SHP77 (cell line): Measurements from ENCODE around the gene CCIN.

Experiments used
- DNase-seq, 2 experiments: peaks; one replicate each; lab custom pipeline; 2025; lab: John Stamatoyannopoulos, UW

Gene CCIN

GRCh38 chr9:36191290-36191645, 22.1 kb downstream of the CCIN start:
- no peak for DNase-seq

- DNase-seq: no peak
These were observed 22.5 kb downstream of the CCIN start for GRCh38 chr9:36191686-36192085.

GRCh38 chr9:36192196-36192595, 23.0 kb downstream of the CCIN start:
- DNase-seq: no peak

- no peak for DNase-seq
These were observed 23.8 kb downstream of the CCIN start for GRCh38 chr9:36193023-36193422.

- DNase-seq: no peak
These were observed 25.3 kb downstream of the CCIN start for GRCh38 chr9:36194326-36195000.

- DNase-seq: no peak
These were observed 35.8 kb downstream of the CCIN start for GRCh38 chr9:36204906-36205547.

- DNase-seq: no peak
These were observed 37.8 kb downstream of the CCIN start for GRCh38 chr9:36207016-36207415.

GRCh38 chr9:36207546-36208012, 38.4 kb downstream of the CCIN start:
- no peak for DNase-seq

GRCh38 chr9:36208521-36209253, 39.5 kb downstream of the CCIN start:
- DNase-seq: no peak

GRCh38 chr9:36210722-36211121, 41.5 kb downstream of the CCIN start:
- DNase-seq: no peak

- DNase-seq: no peak
These were observed 42.3 kb downstream of the CCIN start for GRCh38 chr9:36211510-36211909.

GRCh38 chr9:36213387-36213786, 44.2 kb downstream of the CCIN start:
- no peak for DNase-seq

GRCh38 chr9:36213989-36214388, 44.8 kb downstream of the CCIN start:
- DNase-seq: no peak

- DNase-seq: no peak
These were observed 45.4 kb downstream of the CCIN start for GRCh38 chr9:36214571-36214970.

- no peak for DNase-seq
These were observed 48.2 kb downstream of the CCIN start for GRCh38 chr9:36217256-36217968.

- DNase-seq: no peak
These were observed 48.8 kb downstream of the CCIN start for GRCh38 chr9:36218011-36218410.

GRCh38 chr9:36218411-36218901, 49.3 kb downstream of the CCIN start:
- DNase-seq: no peak
